Erythroblast (primary cell): ENCODE data around the gene SAPCD2.

Experiments
- DNase-seq, 2 experiments: peaks; one replicate each; lab custom pipeline; 2025; lab: John Stamatoyannopoulos, UW
- GATA1 ChIP-seq: IDR thresholded peaks from 2 replicates; pipeline ENCODE4 v1.6.1; 2011; ENCODE audit warnings: low read depth, mild to moderate bottlenecking, control low read depth, low read length, moderate library complexity
- POLR2A ChIP-seq: IDR thresholded peaks from 2 replicates; pipeline ENCODE4 v1.6.1; 2011; ENCODE audit warnings: mild to moderate bottlenecking, low read length

SAPCD2 gene

DNA sequence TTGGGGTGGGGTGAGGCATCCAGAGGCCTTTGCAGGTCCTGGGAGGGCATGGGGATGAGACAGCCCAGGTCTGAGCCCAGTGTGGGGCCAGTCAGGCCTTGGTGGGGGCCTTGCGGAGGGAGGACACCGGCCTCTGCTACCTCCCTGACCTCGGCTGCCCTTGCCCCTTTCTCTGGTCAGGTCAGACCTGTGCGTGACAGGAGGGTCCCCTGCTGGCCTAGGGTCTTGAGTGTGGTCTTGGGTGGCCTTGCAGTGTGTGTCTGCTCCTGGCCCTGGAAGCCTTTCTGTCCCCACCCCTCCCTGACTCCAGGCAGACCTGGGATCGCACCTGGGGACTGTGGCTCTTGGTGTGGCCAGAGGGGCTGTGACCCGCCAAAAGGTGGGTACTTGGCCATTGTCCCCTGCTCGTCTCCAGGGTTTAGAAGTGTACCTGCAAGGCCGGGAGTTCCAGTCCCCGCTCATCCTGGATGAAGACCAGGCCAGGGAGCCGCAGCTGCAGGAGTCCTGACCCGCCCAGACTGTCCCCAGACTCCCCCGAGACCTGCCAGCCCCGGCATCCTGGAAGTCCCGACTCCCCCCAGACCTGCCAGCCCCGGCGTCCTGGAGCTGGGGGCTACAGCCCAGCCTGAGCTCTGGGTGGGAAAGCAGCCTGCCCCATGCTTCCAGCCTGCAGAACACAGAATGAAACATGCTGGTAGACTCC is 12.0 kb upstream of the SAPCD2 start:
- TF ChIP-seq GATA1: no peak
- no peak for TF ChIP-seq POLR2A

GRCh38 chr9:137080260-137081122 is 10.1 kb upstream of the SAPCD2 start:
- DNase-seq: no peak
- no peak for TF ChIP-seq POLR2A
- TF ChIP-seq GATA1: no peak

More for the DNA sequence above, 12.0 kb upstream of the SAPCD2 start:
- DNase-seq: no peak

GRCh38 chr9:137079401-137079787 is 9.0 kb upstream of the SAPCD2 start:
- TF ChIP-seq POLR2A: no peak
- no peak for TF ChIP-seq GATA1
- no peak for DNase-seq

- DNase-seq: no peak
- no peak for TF ChIP-seq POLR2A
- TF ChIP-seq GATA1: no peak
Measured at GRCh38 chr9:137078701-137079400, 8.5 kb upstream of the SAPCD2 start.

- TF ChIP-seq POLR2A (no peak), GATA1 (no peak)
- DNase-seq: no peak
Measured at GRCh38 chr9:137077758-137078693, 7.7 kb upstream of the SAPCD2 start.

DNA sequence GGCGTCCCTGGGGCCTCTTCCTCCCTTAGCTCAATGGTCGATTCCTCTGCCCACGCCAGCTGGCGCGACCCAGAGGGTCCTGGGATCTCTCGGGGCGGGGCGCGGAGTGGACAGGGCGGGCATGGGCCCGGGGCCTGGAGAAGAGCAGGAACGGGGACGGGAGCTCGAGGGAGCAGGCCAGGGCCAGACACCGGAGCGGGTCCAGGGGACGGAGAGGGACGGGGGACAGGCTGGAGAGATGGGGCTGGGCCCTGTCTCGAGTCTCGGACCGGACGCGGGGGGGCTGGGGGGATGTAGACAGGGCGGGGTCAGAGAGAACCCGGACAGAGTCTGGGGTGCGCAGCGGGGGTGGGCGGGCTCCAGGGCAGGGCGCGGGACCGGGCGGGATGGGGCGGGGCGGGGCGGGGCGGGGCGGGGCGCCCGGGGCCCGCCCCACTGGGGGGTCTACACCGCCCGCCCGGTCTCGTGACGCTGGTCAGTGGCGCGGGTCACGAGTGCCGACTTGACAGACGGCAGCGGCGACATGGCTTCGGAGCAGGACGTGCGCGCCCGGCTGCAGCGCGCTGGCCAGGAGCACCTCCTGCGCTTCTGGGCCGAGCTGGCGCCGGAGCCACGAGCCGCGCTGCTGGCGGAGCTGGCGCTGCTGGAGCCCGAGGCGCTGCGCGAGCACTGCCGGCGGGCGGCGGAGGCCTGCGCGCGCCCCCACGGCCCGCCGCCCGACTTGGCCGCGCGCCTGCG is 6.8 kb upstream of the SAPCD2 start, which contains the start of gene UAP1L1:
Gene UAP1L1, plus strand, starts transcription at position 508 of the 738 bp plus-strand sequence. Its CDS starts 16 bp downstream, at position 524.
- peak; percentile 62 to 74 for DNase-seq
- TF ChIP-seq GATA1 (no peak), POLR2A (no peak)

DNA sequence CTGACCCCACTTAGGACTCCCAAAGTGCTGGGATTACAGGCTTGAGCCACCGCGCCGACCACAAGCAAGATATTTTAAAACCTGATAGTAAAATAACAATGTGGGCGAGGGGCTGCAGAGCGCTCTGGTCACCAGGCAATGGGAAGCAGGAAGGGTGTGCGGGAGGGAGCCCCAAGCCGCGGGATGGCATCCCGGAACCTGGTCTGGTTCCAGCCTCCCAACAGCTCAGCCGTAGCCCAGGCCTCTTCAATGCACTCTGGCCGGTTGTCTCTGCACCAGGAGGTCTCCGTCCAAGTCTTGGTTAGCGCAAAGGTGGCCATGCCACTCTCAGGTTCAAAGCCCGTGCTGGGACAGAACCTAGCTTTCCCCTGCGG is 6.3 kb upstream of the SAPCD2 start:
- no peak for TF ChIP-seq POLR2A
- TF ChIP-seq GATA1: no peak
- DNase-seq: no peak

- TF ChIP-seq GATA1: no peak
- TF ChIP-seq POLR2A: no peak
- DNase-seq: no peak
Measured at GRCh38 chr9:137075275-137075775, 5.0 kb upstream of the SAPCD2 start.

DNA sequence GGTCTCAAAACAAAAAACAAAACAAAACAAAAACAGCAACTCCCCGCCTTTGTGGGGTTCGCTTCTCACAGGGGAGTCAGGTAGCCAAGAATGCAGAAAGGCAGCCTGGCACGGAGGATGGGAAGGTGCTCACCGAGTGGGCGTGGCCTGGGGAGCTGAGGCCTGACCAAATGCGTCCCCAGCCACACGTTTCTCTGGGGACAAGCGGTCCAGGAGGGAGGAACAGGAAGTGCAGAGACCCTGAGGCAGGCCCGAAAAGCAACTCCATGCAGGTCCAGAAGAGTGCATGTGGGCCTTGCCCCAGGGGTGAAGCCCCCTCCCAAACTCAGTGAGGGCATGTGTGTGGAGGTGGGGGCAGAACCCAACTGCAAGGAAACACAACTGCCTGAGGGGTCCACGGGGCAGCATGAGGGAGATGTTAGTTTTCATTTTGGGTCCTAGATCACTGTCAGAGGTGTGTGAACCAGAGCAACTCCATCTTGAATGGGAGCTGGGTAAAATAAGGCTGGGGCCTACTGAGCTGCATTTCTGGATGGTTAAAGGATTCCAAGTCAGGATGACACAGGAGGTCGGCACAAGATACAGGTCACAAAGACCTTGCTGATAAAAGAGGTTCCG is 4.4 kb upstream of the SAPCD2 start:
- no peak for DNase-seq
- no peak for TF ChIP-seq POLR2A
- TF ChIP-seq GATA1: no peak

- no peak for DNase-seq
- TF ChIP-seq POLR2A (no peak), GATA1 (no peak)
Measured at GRCh38 chr9:137073992-137074399, 3.6 kb upstream of the SAPCD2 start.

- no peak for TF ChIP-seq POLR2A
- TF ChIP-seq GATA1: no peak
- no peak for DNase-seq
Measured at GRCh38 chr9:137071282-137071681, 925 bp upstream of the SAPCD2 start.
